Measurements from ENCODE around the gene SLC35F4. TPM values are rescaled to one million over a fixed set of nuclear protein-coding genes. Genes with fewer than 3 reads are reported as not detected.

SLC35F4 gene
- total RNA-seq, 4 donors from 2014 or later, result 1.5 to 4.0 (median 1.6) TPM

DNA sequence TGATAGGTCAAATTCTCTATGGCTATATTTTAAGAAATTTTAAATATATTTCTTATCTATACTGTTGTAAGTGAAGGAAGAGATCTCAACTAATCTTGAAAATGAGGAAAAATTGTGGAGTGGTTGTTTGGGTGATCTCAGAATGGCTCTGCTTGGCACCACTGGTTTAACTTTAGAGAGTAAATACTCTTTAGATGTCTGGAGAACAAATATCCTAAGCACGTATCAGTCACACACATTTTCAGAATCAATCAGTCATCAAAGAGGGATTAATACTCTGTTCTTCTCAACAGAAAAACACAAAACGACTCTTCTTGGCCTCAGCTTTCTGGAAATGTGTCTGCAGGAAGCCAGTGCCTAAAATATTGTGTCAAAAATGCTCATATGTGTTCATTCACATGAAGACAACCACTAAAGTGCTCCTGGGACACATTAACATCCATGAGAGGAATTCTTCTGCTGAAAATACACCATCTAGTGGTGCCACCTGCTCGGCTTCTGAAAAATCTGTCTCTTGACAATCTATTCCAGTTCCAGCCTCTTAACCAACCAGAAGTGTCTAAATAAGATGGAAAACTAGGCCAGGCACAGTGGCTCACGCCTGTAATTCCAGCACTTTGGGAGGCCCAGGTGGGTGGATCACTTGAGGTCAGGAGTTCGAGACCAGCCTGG is 291.1 kb downstream of the SLC35F4 start:
- intact Hi-C loops (cut with DNase I), result no loop called here
- Histone ChIP-seq H3K4me1 (no peaks in the 10 kb centered on the region), H3K27ac (no peak overlapping the region), H3K27me3 (no peaks in the 10 kb centered on the region), H3K4me3 (replicated peaks in 1 of 3) (no peak overlapping the region), H3K36me3 (no peaks in the 10 kb centered on the region), H3K9me3 (no peaks in the 10 kb centered on the region)
- WGBS, 2 donors, result 72 to 74% methylated on average over 5 of the region's 5 CpGs
- no peak for TF ChIP-seq CTCF (IDR thresholded peaks at IDR 0.05)
- TF ChIP-seq POLR2A (IDR thresholded peaks at IDR 0.05), result no peak
- DNase-seq, result no peak

DNA sequence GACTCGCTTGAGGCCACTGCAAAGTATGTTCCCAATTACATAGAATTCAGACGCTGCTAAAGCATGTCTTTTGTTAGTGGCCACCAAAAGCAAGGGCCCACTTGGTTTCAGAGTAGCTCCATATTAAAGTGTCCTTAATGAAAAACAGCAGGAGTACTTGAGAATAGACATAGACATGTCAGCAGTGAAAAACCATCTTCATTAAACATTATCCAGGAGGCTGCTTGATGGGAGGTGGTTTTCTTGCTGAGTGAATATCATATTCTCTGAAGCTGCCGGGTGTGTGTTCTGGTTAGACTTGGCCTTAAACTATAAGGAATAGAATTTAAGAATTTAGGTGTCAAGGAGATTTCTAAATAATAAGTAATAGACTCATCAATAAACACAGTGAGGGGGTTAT is 292.7 kb downstream of the SLC35F4 start:
- no peaks in the 10 kb centered on the region for H3K9me3 ChIP-seq
- no peak for DNase-seq
- 79 to 87% methylated on average over 3 of the region's 3 CpGs for WGBS, 2 donors
- TF ChIP-seq CTCF (IDR thresholded peaks at IDR 0.05), result no peak
- no peak for TF ChIP-seq POLR2A (IDR thresholded peaks at IDR 0.05)
- no peak overlapping the region for H3K4me3 ChIP-seq (replicated peaks in 1 of 3)
- no peaks in the 10 kb centered on the region for H3K4me1 ChIP-seq
- intact Hi-C loops (cut with DNase I), result no loop called here
- no peak overlapping the region for H3K27ac ChIP-seq
- H3K27me3 ChIP-seq, result no peaks in the 10 kb centered on the region
- H3K36me3 ChIP-seq, result no peaks in the 10 kb centered on the region

DNA sequence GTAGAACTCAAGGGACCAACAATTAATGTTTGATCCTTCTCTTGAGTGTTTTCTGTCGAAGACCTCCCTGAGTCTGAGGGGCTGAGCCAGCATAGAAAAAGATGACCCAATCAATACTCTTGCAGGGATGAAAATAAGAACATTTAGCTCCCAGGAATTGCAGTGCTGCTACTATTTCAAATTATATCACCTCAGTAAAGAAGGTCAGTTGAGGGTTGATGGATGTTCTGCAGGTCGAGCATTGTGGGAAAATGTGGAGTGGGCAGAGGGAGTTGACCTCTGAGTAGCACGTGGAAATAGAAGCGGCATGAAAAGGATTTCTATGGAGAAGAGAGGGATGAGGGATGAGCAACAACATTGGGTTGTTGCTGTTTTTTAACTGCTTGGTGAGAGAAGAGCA is 297.3 kb downstream of the SLC35F4 start:
- intact Hi-C loops (cut with DNase I), result no loop called here
- DNase-seq, result no peak
- H3K4me1 ChIP-seq, result no peaks in the 10 kb centered on the region
- H3K27me3 ChIP-seq, result no peaks in the 10 kb centered on the region
- H3K27ac ChIP-seq, result no peak overlapping the region
- TF ChIP-seq CTCF (IDR thresholded peaks at IDR 0.05) (no peak), POLR2A (IDR thresholded peaks at IDR 0.05) (no peak)
- WGBS, 2 donors, result 88 to 92% methylated on average over 4 of the region's 4 CpGs
- no peaks in the 10 kb centered on the region for H3K36me3 ChIP-seq
- H3K9me3 ChIP-seq, result no peaks in the 10 kb centered on the region
- no peak overlapping the region for H3K4me3 ChIP-seq (replicated peaks in 1 of 3)

GRCh38 chr14:57567220-57567619 is 298.7 kb downstream of the SLC35F4 start:
- intact Hi-C loops (cut with DNase I), result no loop called here
- TF ChIP-seq POLR2A (IDR thresholded peaks at IDR 0.05) (no peak), CTCF (IDR thresholded peaks at IDR 0.05) (no peak)
- no peaks in the 10 kb centered on the region for H3K9me3 ChIP-seq
- DNase-seq, result no peak
- H3K36me3 ChIP-seq, result no peaks in the 10 kb centered on the region
- no peaks in the 10 kb centered on the region for H3K27me3 ChIP-seq
- H3K27ac ChIP-seq, result no peak overlapping the region
- no peaks in the 10 kb centered on the region for H3K4me1 ChIP-seq
- no peak overlapping the region for H3K4me3 ChIP-seq (replicated peaks in 1 of 3)
- 91 to 93% methylated on average over 2 of the region's 2 CpGs for WGBS, 2 donors

- DNase-seq, result no peak
- Histone ChIP-seq H3K27ac (no peak overlapping the region), H3K9me3 (no peaks in the 10 kb centered on the region), H3K4me1 (peaks cover 0 to 6% of the 10 kb centered on the region in 2 donors), H3K4me3 (replicated peaks in 1 of 3) (no peak overlapping the region), H3K36me3 (no peaks in the 10 kb centered on the region), H3K27me3 (no peaks in the 10 kb centered on the region)
- 84 to 93% methylated on average over 3 of the region's 3 CpGs for WGBS, 2 donors
- intact Hi-C loops (cut with DNase I), result no loop called here
- TF ChIP-seq CTCF (IDR thresholded peaks at IDR 0.05), result no peak
- no peak for TF ChIP-seq POLR2A (IDR thresholded peaks at IDR 0.05)
These were observed 305.2 kb downstream of the SLC35F4 start for GRCh38 chr14:57560681-57561080.

All from thyroid gland (tissue), 4 donors.